ENCODE results near the gene ELN. TPM values are rescaled to one million over a fixed set of nuclear protein-coding genes. Genes with fewer than 3 reads are reported as not detected.
A peak's percentile ranks its signal among the peaks of the same experiment; 100 is the strongest.

ELN gene
- total RNA-seq, 1 experiment from 2014 or later, result not detected

DNA sequence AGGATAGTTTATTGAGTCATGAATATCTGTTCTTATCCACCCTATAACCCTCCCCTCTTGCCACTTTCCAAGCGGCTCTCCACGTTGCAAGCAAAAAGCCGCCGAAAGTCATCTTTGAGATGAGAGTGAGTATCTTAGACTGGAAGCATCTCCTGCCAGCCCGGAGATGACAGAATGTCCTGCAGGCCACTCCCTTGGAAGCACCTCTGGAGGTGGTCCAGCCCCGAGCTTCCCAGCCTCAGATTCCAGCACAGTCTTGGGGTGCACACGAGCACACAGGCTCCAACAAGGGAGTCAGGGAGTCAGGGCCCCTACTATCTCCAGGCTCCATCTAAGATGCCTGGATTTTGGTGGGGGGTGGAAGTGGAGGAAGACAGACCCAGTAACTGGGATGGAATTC lies 5.5 kb upstream of the ELN start:
- no peak for DNase-seq (ENCODE audit: extremely low read depth, low read depth)

DNA sequence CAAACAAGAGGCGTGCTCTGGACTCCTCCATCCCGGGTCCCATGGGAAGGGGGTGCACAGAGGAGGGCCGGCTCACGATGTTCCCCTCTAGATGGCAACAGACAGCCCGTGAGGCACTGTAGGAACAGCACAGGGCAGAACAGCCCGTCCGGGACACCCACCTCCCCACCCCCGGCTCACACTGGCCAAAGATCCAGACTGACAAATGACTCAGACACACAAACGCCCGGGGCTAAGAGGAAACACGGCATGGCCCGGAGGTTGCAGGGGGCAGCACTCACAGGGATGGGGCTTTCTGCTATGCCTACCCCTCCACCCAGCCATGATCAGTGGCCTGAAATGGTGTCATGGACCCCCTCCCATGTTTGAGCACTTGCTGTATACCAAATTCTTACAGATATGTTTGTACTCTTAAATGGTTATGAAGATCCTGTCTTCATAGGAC lies 4.9 kb upstream of the ELN start:
- DNase-seq (ENCODE audit: extremely low read depth, low read depth), result peak; percentile 50

DNA sequence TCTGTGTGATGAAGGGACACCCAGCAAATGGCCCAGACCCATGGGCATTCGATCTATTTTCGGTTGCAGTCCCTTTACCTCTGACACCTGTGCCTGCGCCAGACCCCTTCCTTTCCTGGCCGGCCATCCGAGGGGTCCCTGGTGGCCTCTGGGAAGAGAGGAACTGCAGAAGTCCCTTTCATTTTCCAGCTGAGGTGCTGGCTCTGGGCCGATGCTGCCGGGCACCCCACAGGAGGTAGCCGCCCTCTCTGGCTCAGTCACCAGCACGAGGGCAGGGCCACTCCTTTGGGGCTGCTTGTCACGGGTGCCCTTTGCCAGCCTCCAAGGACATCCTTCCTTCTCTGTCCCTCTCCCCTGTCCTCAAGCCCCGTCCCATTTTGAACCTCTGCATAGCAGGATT lies 4.2 kb upstream of the ELN start:
- no peak for DNase-seq (ENCODE audit: extremely low read depth, low read depth)

DNA sequence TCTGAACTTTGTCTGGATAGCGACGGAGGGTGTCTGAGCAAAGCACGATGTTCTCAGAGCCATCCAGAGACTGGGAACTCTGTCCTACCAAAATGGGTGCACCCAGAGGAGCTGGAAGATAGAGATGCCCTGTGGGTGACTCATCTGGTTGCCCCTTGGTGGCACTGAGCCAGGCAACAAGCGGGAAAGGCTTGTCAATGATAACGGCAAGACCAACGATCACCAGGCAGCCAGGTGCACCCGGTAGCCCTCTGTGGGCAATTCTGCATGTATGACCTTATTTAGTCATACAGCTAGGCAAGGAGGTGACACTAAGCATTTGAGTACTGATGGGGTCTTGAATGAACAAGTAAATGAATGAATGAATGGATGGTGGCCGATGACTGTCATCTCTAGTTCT lies 2.8 kb upstream of the ELN start:
- no peak for DNase-seq (ENCODE audit: extremely low read depth, low read depth)

DNA sequence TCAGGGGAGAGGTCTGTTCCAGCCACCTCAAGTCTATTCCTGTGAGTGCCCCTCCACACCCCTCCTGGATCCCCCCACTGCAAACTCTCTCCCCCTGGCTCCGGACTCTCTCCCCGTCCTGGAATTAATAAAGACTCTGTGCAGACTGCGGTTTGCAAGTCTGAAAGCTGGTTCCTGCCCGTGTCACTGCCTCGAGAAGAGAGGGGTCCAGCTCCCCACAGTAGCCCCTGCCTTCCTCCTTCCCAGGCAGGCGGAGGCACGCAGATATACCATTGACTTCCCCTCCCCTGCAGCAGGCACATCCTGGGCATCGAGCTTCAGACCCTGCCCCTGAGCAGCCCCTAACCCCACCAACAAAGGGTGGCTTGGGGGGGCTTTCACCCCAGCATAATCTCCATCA lies 2.2 kb upstream of the ELN start:
- DNase-seq (ENCODE audit: extremely low read depth, low read depth), result no peak

DNA sequence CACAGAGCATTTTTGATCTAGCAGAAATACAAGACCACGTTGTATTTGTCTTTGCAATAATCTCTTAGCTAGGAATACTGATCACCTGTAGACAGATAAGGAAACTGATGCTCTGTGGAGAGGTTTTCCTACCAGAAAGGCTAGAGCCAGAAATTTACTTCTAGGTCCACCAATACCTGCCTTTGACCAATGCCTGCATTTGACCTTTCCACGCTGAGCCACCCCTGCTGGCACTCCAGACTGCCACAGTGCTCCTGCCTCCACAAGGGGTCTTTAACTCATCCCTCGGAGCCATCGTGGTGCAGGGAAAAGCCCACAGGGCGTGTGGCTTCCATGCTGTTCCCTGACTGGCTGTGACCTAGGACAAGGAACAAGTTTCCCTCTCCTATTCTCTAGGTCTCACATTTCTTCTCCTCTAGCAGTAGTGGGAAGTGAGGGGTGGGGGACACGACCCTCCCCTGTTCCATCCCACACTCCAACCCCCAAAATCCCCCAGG lies 1.5 kb upstream of the ELN start:
- no peak for DNase-seq (ENCODE audit: extremely low read depth, low read depth)

DNA sequence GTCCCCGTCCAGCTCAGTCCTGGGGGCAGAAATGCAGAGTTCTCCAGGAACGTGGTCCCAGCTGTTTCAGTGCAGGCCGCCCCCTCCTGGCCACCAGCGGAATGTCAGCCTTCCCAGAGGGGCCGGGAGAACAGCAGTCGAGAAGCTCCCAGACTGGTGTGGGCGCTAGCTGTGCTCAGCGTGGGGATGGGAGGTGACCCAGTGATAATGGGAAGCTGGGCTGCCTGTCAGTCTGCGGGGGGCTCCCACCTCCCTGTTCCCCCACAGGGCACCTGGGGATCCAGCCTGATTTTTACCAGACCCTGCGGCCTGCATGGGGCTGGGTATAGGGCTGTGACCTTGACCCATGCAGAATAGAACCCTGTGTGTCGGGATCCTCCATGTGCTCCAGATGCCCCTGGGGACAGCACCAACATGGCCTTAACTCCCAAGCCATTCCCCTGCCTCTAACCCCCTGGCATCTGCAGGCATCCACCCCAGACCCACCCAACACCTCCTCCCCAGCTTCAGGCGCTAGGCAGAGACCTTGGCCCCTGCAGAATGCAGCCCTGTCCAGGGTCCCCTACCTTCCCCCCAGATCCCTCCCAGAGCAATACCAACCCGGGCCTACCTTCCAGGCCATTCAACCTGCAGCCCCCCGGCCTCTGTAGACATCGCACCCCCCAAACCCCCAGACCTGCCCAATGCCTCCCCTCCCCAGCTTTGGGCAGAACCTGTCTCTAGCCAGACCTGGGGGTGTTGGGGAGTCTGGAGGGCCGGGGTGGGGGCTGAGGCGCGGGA lies 880 bp upstream of the ELN start:
- DNase-seq (ENCODE audit: extremely low read depth, low read depth), result peak; percentile 30

DNA sequence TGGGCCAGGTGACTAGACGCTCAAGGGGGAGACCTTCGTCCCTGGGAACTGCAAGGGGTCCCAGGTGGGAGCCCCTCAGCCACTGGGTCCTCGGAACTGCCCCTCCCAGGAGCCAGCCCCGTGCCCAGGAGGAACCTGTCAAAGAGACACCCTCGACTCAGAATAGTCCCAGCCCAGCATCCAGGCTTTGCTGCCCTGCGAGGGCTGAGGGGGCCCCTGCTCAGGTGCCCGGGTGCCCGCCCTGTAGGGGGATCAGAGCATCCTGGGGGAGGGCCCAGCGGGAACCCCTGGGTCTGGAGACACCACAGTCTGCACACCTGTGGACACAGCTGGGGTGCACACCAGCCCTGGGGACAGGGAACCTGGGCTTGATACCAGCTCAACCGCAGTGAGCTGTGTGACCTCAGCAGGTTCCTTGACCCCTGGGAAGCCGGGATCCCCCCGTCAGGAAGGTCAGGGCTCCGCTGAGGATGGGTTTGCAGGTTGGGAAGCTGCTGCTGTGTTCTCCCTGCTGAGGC lies 407 bp downstream of the ELN start:
- DNase-seq (ENCODE audit: extremely low read depth, low read depth), result no peak

DNA sequence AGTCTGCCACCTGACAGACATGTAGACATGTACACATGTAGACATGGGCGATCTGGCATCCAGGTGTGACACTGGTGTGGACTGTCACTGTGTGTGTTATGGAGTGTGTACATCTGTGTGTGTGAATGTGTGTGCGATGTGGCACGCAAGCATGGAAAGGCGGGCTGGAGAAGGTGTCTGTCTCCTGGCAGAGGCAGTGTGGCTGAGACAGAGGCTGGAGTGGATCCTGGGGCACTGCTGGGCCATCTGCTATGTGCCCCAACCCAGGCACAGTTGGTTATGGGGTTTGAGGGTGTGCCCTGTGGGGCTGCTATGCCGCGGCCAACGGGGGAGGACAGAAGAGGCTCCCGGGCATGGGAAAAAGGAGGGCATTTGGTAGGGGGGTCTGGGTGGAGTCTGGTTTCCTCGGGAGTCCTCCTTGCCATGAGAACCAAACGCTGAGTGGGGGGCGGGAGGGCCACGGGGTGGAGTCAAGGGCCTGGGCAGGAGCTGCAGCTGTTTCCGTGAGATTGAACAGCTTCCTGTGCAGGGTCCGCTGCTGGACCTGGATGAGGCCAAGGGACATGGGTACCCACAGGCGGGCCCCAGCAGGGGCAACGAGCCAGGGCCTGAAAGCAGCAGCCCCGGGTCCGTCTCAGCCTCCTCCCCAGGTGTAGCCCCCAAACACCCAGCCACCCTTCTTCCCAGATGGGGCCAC lies 1.3 kb downstream of the ELN start:
- no peak for DNase-seq (ENCODE audit: extremely low read depth, low read depth)

DNA sequence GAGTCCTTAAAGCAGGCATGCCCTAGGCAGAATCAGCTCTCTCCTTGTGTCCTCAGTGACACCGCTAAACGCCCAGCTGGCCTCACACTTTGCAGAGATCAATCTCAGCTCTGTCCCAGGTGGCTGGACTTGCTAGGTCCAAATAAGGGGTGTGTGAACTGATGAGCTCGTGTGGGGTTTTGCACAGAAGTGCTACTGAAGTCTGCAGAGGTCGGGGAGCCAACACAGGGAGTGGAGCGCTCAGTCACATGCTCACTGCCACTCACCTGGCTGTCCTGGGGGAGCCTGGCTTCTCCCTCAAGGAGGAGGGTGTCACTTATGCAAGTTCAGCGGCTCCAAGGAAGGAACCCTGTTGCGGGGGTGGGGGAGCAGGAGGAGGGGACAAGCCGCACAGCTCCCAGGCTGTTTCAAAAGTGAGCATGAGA lies 2.0 kb downstream of the ELN start:
- DNase-seq (ENCODE audit: extremely low read depth, low read depth), result no peak

DNA sequence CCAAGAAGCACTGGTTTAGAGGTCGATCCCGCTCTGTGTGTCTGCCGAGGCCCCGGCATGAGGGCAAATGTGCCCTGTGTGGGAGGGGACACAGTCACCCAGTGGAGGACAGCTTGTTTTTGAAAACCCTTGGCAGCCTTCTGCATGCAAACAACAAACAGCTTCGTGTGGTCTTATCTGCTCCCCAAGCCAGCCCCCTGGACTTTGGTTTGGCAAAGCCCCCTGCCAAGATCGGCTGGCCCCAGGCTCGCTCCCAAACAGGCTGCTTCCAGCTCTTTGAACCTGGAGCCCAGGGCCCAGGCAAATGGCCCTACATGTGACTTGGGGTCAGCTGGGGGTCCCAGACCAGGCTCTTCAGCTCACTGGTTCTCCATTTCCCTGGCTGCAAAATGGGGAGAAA lies 2.9 kb downstream of the ELN start:
- no peak for DNase-seq (ENCODE audit: extremely low read depth, low read depth)

DNA sequence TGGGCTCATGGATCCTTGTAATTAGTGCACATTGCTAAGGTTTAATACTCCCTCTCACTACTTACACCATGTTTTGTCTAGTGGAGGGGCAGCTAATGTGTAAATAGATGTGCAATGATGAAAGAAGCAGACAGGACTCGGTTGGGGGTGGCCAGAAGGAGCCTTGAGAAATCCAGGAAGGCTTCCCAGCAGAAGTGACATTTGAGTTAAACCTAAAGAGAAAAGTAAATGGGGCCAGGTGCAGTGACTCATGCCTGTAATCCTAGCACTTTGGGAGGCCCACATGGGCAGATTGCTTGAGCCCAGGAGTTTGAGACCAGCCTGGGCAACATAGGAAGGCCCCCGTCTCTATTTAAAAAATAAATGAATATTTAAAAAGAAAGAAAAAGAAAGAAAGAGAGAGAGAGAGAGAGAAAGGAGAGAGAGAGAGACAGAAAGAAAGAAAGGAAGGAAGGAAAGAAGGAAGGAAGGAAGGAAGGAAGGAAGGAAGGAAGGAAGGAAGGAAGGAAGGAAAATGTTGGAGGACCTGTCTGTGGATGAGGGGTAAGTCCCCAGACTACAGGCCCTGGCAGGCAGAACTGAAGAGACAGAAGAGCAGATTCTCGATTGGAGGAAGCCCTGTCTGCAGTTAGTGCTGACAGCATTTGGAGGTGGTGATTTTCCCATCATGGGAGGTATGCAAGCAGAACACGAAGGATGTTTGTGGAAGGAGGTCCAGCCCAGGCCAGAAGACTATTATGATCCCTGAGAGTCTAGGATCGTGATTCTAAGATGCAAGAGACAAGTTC lies 3.6 kb downstream of the ELN start:
- DNase-seq (ENCODE audit: extremely low read depth, low read depth), result no peak

DNA sequence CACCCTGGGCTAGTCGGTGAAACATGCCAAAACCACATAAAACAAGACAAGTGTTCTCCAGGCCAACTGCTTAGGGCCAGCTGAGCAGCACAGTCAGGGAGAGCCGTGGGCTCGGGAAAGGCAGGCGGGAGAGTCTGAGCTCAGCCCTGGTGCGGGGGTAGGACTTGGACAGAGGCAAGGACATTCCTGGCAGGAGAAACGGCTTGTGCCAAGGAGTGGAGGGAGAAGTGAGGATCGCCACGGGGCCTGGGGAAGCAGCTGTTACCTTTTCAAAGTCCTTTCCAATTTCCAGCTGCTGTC lies 4.2 kb downstream of the ELN start:
- DNase-seq (ENCODE audit: extremely low read depth, low read depth), result no peak

DNA sequence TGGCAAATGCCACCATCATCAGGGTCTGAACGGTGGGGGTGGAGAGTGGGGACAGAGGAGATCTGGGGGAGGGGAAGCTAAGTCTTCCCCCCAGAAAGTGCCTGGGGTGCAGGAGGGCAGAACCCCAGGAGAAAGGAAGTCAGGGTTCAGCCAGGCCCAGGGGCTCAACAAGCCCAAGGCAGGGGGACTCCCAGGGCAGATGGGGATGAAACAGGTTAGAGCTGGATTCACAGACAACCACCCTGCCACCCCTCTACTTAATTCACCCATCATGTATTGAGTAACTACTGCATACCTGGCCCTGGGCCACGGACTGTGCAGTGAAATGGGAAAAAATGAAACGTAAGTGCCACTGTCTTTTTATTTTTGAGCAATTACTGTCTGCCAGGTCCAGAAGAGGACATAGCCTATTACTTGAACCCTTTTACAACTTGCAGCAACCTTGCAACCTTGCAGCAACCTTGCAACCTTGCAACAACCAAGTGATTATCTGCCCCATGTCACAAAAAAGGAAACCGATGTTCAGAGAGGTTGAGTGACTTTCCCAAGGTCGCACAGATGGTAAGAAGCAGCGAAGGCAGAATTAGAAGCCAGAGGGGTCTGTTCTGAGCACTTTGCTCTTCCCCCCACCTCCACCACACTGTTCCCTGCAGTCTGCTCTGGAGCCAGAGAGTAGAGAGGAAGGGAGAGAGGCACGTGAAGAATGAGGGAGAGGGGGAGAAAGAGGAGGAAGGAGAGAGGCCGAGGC lies 4.8 kb downstream of the ELN start:
- no peak for DNase-seq (ENCODE audit: extremely low read depth, low read depth)

DNA sequence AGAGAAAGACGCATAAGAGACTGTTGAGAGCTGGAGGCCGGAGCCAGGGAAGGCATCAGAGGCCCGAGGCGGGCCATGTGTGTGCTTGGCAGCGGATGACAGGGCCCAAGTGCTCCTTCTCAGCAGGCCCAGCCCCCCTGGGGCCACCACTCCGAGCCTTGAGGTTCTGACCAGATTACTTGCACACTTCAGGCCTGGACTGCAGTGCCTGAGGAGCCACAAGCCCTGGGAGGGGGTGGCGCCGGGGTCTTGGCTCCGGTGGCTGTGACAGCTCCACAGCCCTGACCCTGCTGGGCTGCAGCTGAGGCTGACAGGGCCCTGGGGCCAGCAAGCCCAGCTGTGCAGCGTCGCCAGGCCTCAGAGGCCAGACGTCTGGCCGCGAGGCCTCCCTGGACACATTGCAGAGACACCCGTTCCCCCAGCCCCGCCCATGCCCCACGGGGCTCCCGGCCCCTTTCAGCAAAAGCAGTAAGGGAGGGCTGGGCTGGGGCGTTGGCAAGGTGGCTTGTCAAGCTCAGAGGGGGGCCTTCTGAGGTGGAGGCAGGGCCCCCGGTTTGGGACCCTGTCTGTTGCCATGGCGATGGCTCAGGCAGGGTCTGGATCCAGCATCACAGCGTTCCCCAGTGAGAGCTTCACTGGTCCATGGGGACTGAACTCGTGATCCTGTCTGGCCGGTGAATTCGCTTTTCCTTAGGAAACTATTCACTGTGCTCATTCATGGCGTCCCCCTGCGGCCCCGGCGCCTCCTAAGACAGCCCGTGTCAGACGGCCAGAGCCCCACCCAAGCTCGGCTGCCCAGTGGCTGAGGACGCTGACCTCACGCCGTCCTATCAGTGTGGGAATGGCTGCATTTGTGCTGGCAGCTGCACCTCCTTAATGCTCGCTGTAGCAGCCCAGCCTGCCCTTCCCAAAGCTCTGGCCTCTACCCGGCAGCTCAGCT lies 5.7 kb downstream of the ELN start:
- DNase-seq (ENCODE audit: extremely low read depth, low read depth), result no peak

DNA sequence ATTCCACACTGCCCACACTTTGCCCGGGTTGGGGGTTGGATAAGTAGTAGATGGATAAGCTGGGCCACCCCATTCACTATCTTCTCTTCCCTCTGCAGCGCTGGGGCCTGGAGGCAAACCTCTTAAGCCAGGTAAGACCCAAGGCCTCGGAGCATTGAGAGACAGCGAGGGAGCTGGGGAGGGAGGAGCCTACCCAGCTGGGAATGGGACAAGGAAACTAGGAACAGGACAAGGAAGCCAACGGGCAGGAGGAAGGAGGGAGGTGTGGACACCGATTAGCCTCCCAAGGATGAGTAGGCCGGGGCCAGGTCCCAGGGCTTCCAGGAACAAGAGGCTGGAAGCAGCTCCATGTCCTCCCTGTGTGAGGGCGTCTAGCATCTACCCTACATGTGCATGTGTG lies 9.6 kb downstream of the ELN start:
- DNase-seq (ENCODE audit: extremely low read depth, low read depth), result no peak

DNA sequence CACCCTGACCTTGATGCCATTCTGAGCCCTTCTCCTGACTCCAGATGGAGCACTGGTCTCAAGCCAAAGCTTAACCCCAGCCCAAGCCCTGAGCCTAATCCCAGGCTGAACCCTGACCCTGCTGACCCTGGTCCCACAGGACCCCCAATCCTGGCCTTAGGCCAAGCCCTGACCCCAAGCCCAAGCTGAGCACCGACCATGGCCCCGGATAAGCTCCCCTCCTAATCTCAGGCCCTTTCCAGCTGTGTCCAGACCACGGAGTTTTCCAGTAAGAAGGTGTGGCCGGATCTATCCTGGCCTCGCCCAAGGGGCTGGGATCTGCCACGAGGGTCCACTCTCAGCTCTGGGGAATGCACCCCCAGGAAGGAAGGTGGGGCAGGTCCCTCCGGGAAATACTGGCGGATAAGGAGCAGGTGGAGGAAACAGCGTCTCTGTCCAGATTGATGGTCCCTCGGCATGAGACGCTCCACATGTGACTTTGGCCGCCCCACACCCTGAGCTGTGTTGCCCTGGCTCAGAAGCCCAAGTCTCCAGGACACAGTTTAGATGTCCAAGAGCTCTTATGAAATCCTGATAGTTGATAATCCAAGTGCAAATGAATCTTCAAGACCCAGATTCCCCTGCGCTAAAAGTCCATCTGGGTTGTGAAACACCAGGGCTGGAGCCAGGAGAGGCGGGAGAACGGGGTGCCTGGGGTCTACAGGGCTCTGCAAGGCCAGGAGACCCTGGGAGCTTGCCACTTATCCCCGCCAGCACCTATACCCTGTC lies 10.4 kb downstream of the ELN start:
- no peak for DNase-seq (ENCODE audit: extremely low read depth, low read depth)

DNA sequence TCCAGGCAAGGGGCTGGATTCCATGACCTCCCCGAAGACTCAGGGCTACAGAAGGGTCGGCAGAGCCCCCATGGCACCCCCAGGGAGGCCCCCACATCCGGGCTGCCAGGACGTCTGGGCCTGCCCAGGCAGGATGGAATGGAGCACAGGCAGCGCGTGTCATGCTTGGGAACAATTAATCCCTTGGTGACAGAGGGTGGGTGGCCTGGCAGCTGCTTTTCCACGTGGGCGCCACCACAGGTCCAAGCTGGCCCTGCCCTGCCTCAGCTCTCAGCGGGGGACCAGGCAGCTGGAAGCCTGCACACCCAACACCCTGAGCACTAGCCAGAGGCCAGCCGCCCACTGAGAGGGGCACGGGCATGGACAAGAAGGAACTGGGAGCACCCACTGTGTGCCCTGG lies 11.4 kb downstream of the ELN start:
- DNase-seq (ENCODE audit: extremely low read depth, low read depth), result no peak
